ENCODE data around the gene WWP2.

WWP2 gene

DNA sequence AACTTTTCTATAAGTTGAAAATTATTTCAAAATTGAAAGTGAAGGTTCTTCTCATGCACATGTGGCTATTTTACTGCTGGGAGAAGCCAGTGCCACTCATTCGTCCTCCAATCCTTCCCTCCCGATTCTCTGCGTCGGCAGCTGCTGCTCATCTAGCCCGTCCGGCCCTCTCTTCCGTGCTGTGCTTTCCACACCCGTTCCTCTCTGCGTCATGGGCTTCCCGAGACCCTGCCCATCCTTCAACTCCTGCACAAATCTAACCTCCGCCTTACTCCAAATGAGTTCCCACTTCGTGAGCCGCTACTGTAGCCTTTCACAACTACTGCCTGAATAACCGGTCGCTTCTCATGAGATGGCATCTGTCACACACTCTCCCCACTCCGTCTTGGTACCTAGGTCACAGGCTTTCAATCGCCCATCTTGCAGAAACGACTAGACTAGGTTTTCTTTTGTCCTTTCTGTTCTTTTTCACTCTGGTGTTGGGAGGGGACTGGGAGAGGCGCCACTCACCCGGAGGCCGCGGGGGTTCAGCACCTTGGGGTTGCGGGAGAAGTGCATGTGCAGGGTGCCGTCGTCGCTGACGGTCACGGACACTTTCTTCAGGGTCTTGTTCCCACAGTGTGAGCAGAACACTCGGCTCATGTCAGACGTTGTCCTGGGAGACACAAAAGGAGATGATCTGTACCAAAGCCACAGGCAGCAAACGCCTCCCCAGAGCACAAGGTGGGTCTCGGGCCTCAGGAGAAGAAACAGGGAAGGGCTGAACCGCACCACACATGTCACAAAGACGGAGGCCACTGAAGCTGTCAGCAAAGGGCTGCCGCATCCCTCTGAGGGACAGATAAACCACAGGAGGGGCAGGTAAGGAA is 17.5 kb upstream of the WWP2 start:
- Mint-ChIP-seq H3K27ac (peak overlapping the region in 2 of 3 experiments; percentile 11 to 32), H3K36me3 (ENCODE audit: low read depth) (peaks cover 80% of the 10 kb centered on the region), H3K9me3 (no peaks in the 10 kb centered on the region), H3K4me1 (no peaks in the 10 kb centered on the region), H3K27me3 (ENCODE audit: low read depth) (no peaks in the 10 kb centered on the region), H3K4me3 (no peak overlapping the region)
- TF ChIP-seq, protein P1, sequence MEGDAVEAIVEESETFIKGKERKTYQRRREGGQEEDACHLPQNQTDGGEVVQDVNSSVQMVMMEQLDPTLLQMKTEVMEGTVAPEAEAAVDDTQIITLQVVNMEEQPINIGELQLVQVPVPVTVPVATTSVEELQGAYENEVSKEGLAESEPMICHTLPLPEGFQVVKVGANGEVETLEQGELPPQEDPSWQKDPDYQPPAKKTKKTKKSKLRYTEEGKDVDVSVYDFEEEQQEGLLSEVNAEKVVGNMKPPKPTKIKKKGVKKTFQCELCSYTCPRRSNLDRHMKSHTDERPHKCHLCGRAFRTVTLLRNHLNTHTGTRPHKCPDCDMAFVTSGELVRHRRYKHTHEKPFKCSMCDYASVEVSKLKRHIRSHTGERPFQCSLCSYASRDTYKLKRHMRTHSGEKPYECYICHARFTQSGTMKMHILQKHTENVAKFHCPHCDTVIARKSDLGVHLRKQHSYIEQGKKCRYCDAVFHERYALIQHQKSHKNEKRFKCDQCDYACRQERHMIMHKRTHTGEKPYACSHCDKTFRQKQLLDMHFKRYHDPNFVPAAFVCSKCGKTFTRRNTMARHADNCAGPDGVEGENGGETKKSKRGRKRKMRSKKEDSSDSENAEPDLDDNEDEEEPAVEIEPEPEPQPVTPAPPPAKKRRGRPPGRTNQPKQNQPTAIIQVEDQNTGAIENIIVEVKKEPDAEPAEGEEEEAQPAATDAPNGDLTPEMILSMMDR (IDR thresholded peaks at IDR 0.05; ENCODE audit: unreplicated experiment in 3 of 3): no peak

GRCh38 chr16:69745232-69745612 is 16.9 kb upstream of the WWP2 start:
- TF ChIP-seq, protein P1 (IDR thresholded peaks at IDR 0.05; ENCODE audit: unreplicated experiment in 3 of 3): no peak
- Mint-ChIP-seq H3K4me1 (no peaks in the 10 kb centered on the region), H3K27ac (no peak overlapping the region), H3K4me3 (no peak overlapping the region), H3K36me3 (ENCODE audit: low read depth) (peaks cover 77% of the 10 kb centered on the region), H3K9me3 (no peaks in the 10 kb centered on the region), H3K27me3 (ENCODE audit: low read depth) (no peaks in the 10 kb centered on the region)

- Mint-ChIP-seq H3K9me3 (no peaks in the 10 kb centered on the region), H3K36me3 (ENCODE audit: low read depth) (peaks cover 78% of the 10 kb centered on the region), H3K4me1 (no peaks in the 10 kb centered on the region), H3K27ac (no peak overlapping the region), H3K27me3 (ENCODE audit: low read depth) (no peaks in the 10 kb centered on the region), H3K4me3 (no peak overlapping the region)
- TF ChIP-seq, protein P1 (IDR thresholded peaks at IDR 0.05; ENCODE audit: unreplicated experiment in 3 of 3): no peak
These were observed 16.2 kb upstream of the WWP2 start for GRCh38 chr16:69745959-69746358.

- Mint-ChIP-seq H3K9me3 (no peaks in the 10 kb centered on the region), H3K36me3 (ENCODE audit: low read depth) (peaks cover 73% of the 10 kb centered on the region), H3K27me3 (ENCODE audit: low read depth) (no peaks in the 10 kb centered on the region), H3K4me3 (no peak overlapping the region), H3K27ac (no peak overlapping the region), H3K4me1 (peaks cover 2% of the 10 kb centered on the region)
- TF ChIP-seq, protein P1 (IDR thresholded peaks at IDR 0.05; ENCODE audit: unreplicated experiment in 3 of 3): no peak
These were observed 15.0 kb upstream of the WWP2 start for GRCh38 chr16:69747115-69747514.

GRCh38 chr16:69748694-69749345 is 13.3 kb upstream of the WWP2 start:
- Mint-ChIP-seq H3K4me1 (peaks cover 10% of the 10 kb centered on the region), H3K4me3 (no peak overlapping the region), H3K36me3 (ENCODE audit: low read depth) (peaks cover 60% of the 10 kb centered on the region), H3K9me3 (no peaks in the 10 kb centered on the region), H3K27ac (no peak overlapping the region), H3K27me3 (ENCODE audit: low read depth) (no peaks in the 10 kb centered on the region)
- TF ChIP-seq, protein P1 (IDR thresholded peaks at IDR 0.05; ENCODE audit: unreplicated experiment in 3 of 3): no peak

Measured in nephron (organoid).